Left cardiac atrium (tissue), 4 donors: Measurements from ENCODE around the gene CMTR1. TPM values are rescaled to one million over a fixed set of nuclear protein-coding genes. Genes with fewer than 3 reads are reported as not detected.
A peak's percentile ranks its signal among the peaks of the same experiment; 100 is the strongest.

Source experiments
- ATAC-seq, 2 donors: fragments of 200-7000 bp; cut with Tn5 transposase; one replicate each; pipeline ENCODE4 v1.9.1; 2020; ENCODE audit warnings: mild to moderate bottlenecking in 2 of 2, moderate library complexity in 2 of 2
- DNase-seq: peaks from one replicate; pipeline ENCODE4 v3.0.0-alpha.2; 2020
- intact Hi-C, 2 donors: fragments of 100-400 bp; cut with DNase I; formaldehyde crosslinking; loops; one replicate each; pipeline versions ENCODE4 v1.14.1 to v1.15.1; 2022 to 2023
- total RNA-seq, 2 donors: library from RNA; stranded (reverse); fragmentation: NEBNext Ultra II Directional; extraction: Animal tissue kit (Norgen Biotek cat#: 25700); gene quantifications; one replicate each; pipeline ENCODE4 v1.2.1, GENCODE V29; 2021
- donor health status: DM: no; HTN: yes; CAD: no.
- donor health status: DM: no; HTN: yes; CAD: no; lungs with severe emphysema.
- donor health status: DM: yes; HTN: yes; CAD: no.
- donor health status: Dilated cardiomyopathy.

Gene CMTR1
- total RNA-seq, 2 donors from 2014 or later, result 28.4 to 30.1 TPM

GRCh38 chr6:37502703-37503291, 69.8 kb downstream of the CMTR1 start:
- DNase-seq (no peak), ATAC-seq (no peak)
- intact Hi-C loops, result no loop called here

GRCh38 chr6:37503309-37503965, 70.4 kb downstream of the CMTR1 start:
- ATAC-seq (no peak), DNase-seq (no peak)
- intact Hi-C loops, result no loop called here

GRCh38 chr6:37504024-37504423, 71.0 kb downstream of the CMTR1 start:
- DNase-seq, result no peak
- intact Hi-C loops, result no loop called here
- ATAC-seq, result no peak

GRCh38 chr6:37506479-37506878, 73.5 kb downstream of the CMTR1 start:
- DNase-seq, result no peak
- intact Hi-C loops, result no loop called here
- no peak for ATAC-seq

- intact Hi-C loops, result no loop called here
- no peak for DNase-seq
- no peak for ATAC-seq
Observed at GRCh38 chr6:37507077-37507476, 74.1 kb downstream of the CMTR1 start.

- DNase-seq, result no peak
- intact Hi-C loops, result no loop called here
Observed at GRCh38 chr6:37507690-37508421, 74.8 kb downstream of the CMTR1 start.

GRCh38 chr6:37511201-37511600, 78.2 kb downstream of the CMTR1 start:
- intact Hi-C loops, result no loop called here
- DNase-seq (no peak), ATAC-seq (no peak)

More at GRCh38 chr6:37507690-37508421, 74.8 kb downstream of the CMTR1 start:
- peak in 1 of 2 donors; percentile 47 for ATAC-seq

GRCh38 chr6:37511910-37512399, 78.9 kb downstream of the CMTR1 start:
- intact Hi-C loops, result no loop called here
- no peak for DNase-seq
- ATAC-seq, result no peak

GRCh38 chr6:37512400-37513011, 79.5 kb downstream of the CMTR1 start:
- intact Hi-C loops, result no loop called here
- DNase-seq, result no peak
- no peak for ATAC-seq

- ATAC-seq (no peak), DNase-seq (no peak)
- intact Hi-C loops, result no loop called here
Observed at GRCh38 chr6:37513155-37513554, 80.1 kb downstream of the CMTR1 start.

GRCh38 chr6:37513576-37513975, 80.6 kb downstream of the CMTR1 start:
- intact Hi-C loops, result no loop called here
- DNase-seq, result no peak
- no peak for ATAC-seq

GRCh38 chr6:37514321-37514771, 81.3 kb downstream of the CMTR1 start:
- DNase-seq (no peak), ATAC-seq (no peak)
- intact Hi-C loops, result no loop called here

GRCh38 chr6:37514837-37515236, 81.8 kb downstream of the CMTR1 start:
- intact Hi-C loops, result no loop called here
- no peak for ATAC-seq
- DNase-seq, result no peak

- intact Hi-C loops, result no loop called here
- ATAC-seq (peak in 1 of 2 donors; percentile 3), DNase-seq (no peak)
Observed at GRCh38 chr6:37515712-37516075, 82.7 kb downstream of the CMTR1 start.

GRCh38 chr6:37516076-37516919, 83.3 kb downstream of the CMTR1 start:
- peak; percentile 33 for DNase-seq
- ATAC-seq, result peak; percentile 52 to 56
- intact Hi-C loops, result no loop called here

GRCh38 chr6:37516920-37517405, 83.9 kb downstream of the CMTR1 start:
- DNase-seq, result no peak
- intact Hi-C loops, result no loop called here
- ATAC-seq, result peak in 1 of 2 donors; percentile 31

- ATAC-seq (peak; percentile 18 to 76), DNase-seq (no peak)
- intact Hi-C loops, result no loop called here
Observed at GRCh38 chr6:37517411-37517812, 84.4 kb downstream of the CMTR1 start.

GRCh38 chr6:37518116-37518515, 85.1 kb downstream of the CMTR1 start:
- ATAC-seq (no peak), DNase-seq (no peak)
- intact Hi-C loops, result no loop called here

- intact Hi-C loops, result no loop called here
- ATAC-seq (no peak), DNase-seq (no peak)
Observed at GRCh38 chr6:37519461-37519860, 86.4 kb downstream of the CMTR1 start.
